T follicular helper cell (primary cell): ENCODE measurements around the gene LAMC2.

Experiments
- DNase-seq: peaks from one replicate; pipeline ENCODE4 v3.0.0-alpha.2; 2020; ENCODE audit warnings: low read depth

LAMC2 gene

DNA sequence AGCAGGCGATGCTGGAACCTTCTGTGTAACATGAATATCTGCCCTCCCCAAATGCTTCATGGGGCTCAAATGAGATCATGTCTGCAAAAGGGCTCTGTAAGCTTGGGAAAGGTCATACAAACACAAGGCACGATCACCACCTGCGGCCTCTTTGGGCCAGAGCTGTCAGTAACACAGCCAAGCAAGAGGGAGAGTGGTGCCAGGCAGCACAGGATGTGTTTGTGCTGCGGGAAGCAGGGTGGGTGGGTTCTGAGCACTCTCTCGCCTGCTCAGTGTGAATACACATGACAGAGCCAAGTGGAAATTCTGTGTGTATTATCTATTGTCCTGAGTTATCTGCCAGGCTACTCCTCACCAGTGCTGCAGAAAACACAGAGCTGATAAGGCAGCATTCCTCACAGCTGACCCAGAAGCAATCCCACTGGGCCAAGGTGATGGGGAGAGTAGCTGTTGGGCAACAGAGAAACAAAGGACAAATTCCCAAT is 101.2 kb downstream of the LAMC2 start:
- no peak for DNase-seq

DNA sequence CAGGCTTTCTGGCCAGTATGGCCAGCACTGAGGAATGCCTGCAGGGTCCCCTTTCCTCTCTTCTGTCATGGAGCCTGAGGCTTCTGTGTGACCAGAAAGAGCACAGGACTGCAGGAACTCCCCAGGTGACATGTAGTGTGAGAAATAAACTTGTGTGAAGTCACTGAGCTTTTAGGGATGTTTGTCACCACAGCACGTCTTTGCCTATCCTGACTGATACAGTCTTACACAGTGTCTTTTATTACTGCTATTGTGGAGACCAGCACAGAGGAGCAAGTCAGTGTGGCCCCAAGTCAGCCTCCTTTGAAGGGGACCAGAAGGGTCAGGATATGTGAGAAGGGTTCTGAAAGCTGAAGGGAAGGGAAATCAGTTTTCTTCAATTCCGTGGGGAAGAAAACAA is 102.5 kb downstream of the LAMC2 start:
- no peak for DNase-seq

DNA sequence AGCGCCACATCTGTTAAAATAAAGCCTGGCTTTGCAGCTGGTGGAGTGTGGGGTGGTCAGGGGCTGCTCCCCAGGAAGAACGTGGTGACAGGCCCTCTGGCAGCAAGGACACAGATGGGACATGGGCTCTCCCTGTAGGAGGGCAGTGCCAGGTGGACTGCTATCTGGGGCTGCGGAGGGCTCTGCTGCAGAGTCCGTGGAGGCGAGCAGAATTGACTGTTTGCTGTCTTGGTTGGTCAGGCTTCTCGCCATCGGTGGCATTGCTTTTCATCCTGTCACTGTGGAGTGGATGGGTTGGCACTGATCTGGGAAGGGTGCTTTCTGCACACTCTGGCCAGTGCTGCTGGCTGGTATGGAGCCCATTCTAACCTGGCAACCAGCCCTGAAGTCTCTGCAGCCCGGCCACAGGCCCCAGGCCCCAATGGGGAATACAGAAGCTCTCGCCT is 103.0 kb downstream of the LAMC2 start:
- DNase-seq: no peak

DNA sequence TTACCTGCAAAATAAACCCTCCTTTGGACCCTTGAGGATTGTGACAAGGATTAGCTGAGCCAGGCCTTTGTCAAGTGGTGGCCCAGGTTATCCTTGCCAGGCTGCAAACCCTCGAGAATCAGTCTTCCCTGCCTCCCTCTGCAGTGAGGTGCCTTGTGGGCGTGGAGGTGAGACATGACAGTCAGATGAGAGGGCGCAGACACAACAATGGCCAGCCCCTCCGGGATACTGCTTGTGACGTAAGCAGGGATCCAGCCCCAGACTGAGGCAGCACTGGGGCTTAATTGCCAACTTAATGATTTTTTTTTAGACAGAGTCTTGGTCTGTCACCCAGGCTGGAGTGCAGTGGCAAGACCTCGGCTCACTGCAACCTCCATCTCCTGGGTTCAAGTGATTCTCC is 104.6 kb downstream of the LAMC2 start:
- DNase-seq: no peak

DNA sequence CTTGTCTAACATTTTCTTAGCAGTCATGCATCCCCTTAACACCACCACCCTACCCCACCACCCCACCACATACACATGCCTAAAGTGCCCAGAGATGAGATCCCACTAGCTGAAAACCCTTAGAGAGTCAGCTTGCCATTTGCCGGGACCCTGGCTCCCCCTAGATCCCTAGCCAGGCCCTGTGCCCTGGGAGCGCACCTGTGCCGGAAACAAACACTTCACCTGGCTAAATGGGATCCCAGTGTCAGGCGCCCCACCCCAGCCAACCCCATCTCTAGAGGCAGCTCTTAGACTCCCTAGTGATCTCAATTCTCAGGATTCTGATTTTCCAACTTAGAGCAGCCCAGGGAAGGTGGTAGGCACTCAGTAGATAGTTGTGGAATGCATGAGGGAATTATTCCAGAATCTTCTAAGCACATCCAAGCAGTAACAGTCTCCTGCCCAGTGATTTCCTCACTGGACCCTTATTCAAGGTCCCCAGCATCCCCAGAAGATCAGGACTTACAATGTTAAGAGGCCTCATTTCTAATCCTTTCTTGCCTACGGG is 105.2 kb downstream of the LAMC2 start:
- DNase-seq: no peak

DNA sequence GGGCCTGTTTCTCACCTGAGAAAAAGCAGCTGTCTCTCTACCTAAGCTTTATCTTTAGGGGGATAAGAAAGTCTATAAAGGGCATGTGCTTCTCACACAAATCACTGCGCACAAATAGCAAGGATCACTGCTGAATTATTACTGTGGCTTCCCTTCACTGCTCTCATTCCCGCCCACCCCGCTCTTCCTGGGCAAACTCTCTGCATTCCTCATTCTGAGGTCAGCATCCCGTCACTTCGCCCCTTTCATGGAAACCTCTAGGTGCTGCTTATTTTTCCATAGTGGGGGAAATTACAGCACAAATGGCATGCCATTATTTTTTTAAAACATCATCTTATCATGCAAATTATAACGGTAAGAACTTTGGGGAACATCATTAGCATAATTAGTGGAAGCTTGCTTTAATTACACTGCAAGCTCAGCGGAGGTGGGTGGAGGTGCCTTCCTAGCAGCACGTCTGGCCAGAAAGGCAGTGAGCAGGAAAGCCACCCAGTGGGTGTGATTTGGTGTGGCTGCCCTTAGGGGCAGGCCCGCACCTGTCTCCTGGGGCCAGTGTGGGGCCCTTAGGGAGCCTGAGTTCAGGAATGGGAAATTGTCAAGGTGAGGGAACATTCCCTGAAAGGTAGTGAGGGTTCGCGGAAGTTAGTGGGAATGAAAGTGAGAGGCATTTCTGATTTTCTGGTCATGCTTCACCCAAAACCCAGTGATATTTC is 105.9 kb downstream of the LAMC2 start:
- no peak for DNase-seq

DNA sequence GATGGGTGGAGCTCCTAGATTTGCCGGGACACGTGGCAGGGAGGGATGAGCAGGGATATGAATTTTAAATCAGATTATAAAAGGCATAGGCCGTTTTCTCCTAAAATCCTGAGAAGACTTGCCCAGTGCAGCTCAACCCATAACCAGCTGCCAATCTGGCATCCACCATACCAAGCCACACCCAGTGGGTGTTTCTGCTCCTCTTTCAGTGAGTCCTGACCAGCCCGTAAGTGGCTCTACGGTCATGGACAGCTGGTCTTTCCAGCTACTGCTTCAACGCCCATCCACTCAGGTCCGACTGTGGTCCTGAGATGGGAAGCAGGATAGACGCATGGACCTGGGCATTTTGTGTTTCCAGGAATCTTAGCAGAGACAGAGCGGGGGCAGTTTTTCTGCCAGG is 107.2 kb downstream of the LAMC2 start:
- no peak for DNase-seq

DNA sequence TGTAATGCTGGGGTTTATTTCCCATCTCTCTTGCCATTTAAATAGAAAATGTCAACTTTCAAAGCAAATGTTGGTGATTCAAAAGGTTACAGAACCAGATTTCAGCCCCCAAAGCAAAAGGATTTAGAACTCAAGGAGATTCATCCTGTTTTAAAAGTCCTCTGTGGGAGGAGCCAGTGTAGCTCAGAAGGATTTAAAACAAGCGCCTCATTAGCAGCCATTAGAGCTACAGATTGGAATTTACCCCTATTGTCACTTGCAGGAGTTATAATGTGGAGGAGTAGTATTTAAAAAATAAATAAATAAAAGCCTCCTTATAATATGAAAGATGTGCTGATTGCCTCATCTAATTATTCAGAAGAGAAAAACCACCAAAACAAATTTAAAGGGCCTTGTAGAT is 107.8 kb downstream of the LAMC2 start:
- no peak for DNase-seq
